ENCODE measurements around the gene AK2. TPM values are rescaled to one million over a fixed set of nuclear protein-coding genes. Genes with fewer than 3 reads are reported as not detected.
A peak's percentile ranks its signal among the peaks of the same experiment; 100 is the strongest.

The AK2 gene
- 100 to 1,000 TPM; 124 to 483 (median 280) TPM for total RNA-seq

GRCh38 chr1:33036526-33037503, at the start of gene AK2:
Gene AK2 (minus strand): TSS chr1:33036883. CDS start chr1:33036828, 55 bp downstream.
- DNase-seq (ENCODE audit: low spot score in 2 of 2): peak; percentile 95
- Histone ChIP-seq H3K9me3 (no peaks in the 10 kb centered on the region), H3K4me3 (peak within 1 kb of the TSS; percentile 77 to 90 (median 79)), H3K27ac (peak within 1 kb of the TSS; percentile 87 to 89), H3K36me3 (no peaks in the 10 kb centered on the region), H3K27me3 (no peaks in the 10 kb centered on the region), H3K4me1 (peaks cover 6 to 17% of the 10 kb centered on the region in 2 donors)
- intact Hi-C loops (cut with DNase I; ENCODE audit: low total_unique reads): loop anchor here (1.0 kb wide), 1 partner anchor 27 kb away; no protein-coding TSS in a partner anchor
- TF ChIP-seq CTCF (IDR thresholded peaks at IDR 0.05): no peak
- TF ChIP-seq POLR2AphosphoS5 (IDR thresholded peaks at IDR 0.05): peak in 2 of 3 donors; percentile 68 to 72
- peak; percentile 71 for TF ChIP-seq POLR2A (IDR thresholded peaks at IDR 0.05)

GRCh38 chr1:33086384-33086850, 49.7 kb upstream of the AK2 start:
- DNase-seq (ENCODE audit: low spot score in 2 of 2): peak; percentile 56 to 63
- Histone ChIP-seq H3K27ac (no peak overlapping the region), H3K36me3 (no peaks in the 10 kb centered on the region), H3K4me1 (no peaks in the 10 kb centered on the region), H3K4me3 (no peak overlapping the region), H3K9me3 (no peaks in the 10 kb centered on the region), H3K27me3 (no peaks in the 10 kb centered on the region)
- no peak for TF ChIP-seq POLR2A (IDR thresholded peaks at IDR 0.05)
- peak in 2 of 3 donors; percentile 71 to 72 for TF ChIP-seq CTCF (IDR thresholded peaks at IDR 0.05)
- intact Hi-C loops (cut with DNase I; ENCODE audit: low total_unique reads): no loop called here

GRCh38 chr1:33085332-33085731, 48.6 kb upstream of the AK2 start:
- intact Hi-C loops (cut with DNase I; ENCODE audit: low total_unique reads): no loop called here
- Histone ChIP-seq H3K4me3 (no peak overlapping the region), H3K36me3 (no peaks in the 10 kb centered on the region), H3K27ac (no peak overlapping the region), H3K9me3 (no peaks in the 10 kb centered on the region), H3K27me3 (no peaks in the 10 kb centered on the region), H3K4me1 (peaks cover 0 to under 1% of the 10 kb centered on the region in 2 donors)
- DNase-seq (ENCODE audit: low spot score in 2 of 2): peak in 1 of 2 donors; percentile 10
- TF ChIP-seq POLR2AphosphoS5 (IDR thresholded peaks at IDR 0.05) (no peak), POLR2A (IDR thresholded peaks at IDR 0.05) (no peak), CTCF (IDR thresholded peaks at IDR 0.05) (no peak)

- peak overlapping the region in 1 of 2 donors; percentile 41 for H3K27ac ChIP-seq
- no peaks in the 10 kb centered on the region for H3K9me3 ChIP-seq
- no peak for TF ChIP-seq POLR2A (IDR thresholded peaks at IDR 0.05)
- TF ChIP-seq POLR2AphosphoS5 (IDR thresholded peaks at IDR 0.05): no peak
- TF ChIP-seq CTCF (IDR thresholded peaks at IDR 0.05): no peak
- peak overlapping the region in 1 of 3 donors; percentile 92 for H3K4me3 ChIP-seq
- intact Hi-C loops (cut with DNase I; ENCODE audit: low total_unique reads): no loop called here
- H3K27me3 ChIP-seq: no peaks in the 10 kb centered on the region
- no peak for DNase-seq (ENCODE audit: low spot score in 2 of 2)
- H3K4me1 ChIP-seq: peaks cover 0 to 4% of the 10 kb centered on the region in 2 donors
- no peaks in the 10 kb centered on the region for H3K36me3 ChIP-seq
Observed at GRCh38 chr1:33082575-33083108, 46.0 kb upstream of the AK2 start.
